IPS DF 6.9 (cell line): ENCODE measurements around the gene ANO7.

Experiments
- DNase-seq: peaks from one replicate; pipeline ENCODE4 v3.0.0-alpha.2; 2013; ENCODE audit warnings: low read depth, low spot score
- H3K27ac ChIP-seq: one replicate; pipeline ENCODE4 v1.5.1; 2013; ENCODE audit warnings: low read length, control low read depth
- H3K27me3 ChIP-seq: 2 replicates; pipeline ENCODE4 v1.6.1; 2013; ENCODE audit warnings: mild to moderate bottlenecking, low read length; ENCODE audit not compliant: control insufficient read depth, insufficient read depth
- H3K36me3 ChIP-seq: 2 replicates; pipeline ENCODE4 v1.6.1; 2013; ENCODE audit warnings: low read length; ENCODE audit not compliant: control insufficient read depth, insufficient read depth
- H3K4me1 ChIP-seq: 2 replicates; pipeline ENCODE4 v1.6.1; 2013; ENCODE audit warnings: low read length; ENCODE audit not compliant: control insufficient read depth, insufficient read depth
- H3K4me3 ChIP-seq: 2 replicates; pipeline ENCODE4 v1.5.1; 2013; ENCODE audit warnings: mild to moderate bottlenecking, low read length
- H3K9me3 ChIP-seq: 2 replicates; pipeline ENCODE4 v1.6.1; 2013; ENCODE audit warnings: low read length, inconsistent platforms; ENCODE audit not compliant: control insufficient read depth, insufficient read depth
- WGBS: extraction: QIAGEN DNeasy Blood & Tissue Kit; methylation state at CpG from one replicate; pipeline ENCODE4 v1.1.7; 2013; ENCODE audit warnings: mixed read lengths, missing lambda C conversion rate; ENCODE audit not compliant: insufficient read length, insufficient coverage; 5-methylcytosine and 5-hydroxymethylcytosine counted together

Gene ANO7

GRCh38 chr2:241201445-241202267, 13.2 kb downstream of the ANO7 start:
- no peak overlapping the region for H3K27ac ChIP-seq
- no peak for DNase-seq
- no CpG with 5 or more reads among the region's 24 CpGs for WGBS
- H3K4me3 ChIP-seq = no peak overlapping the region
- no peaks in the 10 kb centered on the region for H3K36me3 ChIP-seq
- no peaks in the 10 kb centered on the region for H3K27me3 ChIP-seq
- H3K4me1 ChIP-seq = no peaks in the 10 kb centered on the region
- no peaks in the 10 kb centered on the region for H3K9me3 ChIP-seq

GRCh38 chr2:241202268-241202585, 13.8 kb downstream of the ANO7 start:
- no peak for DNase-seq

GRCh38 chr2:241202681-241203080, 14.2 kb downstream of the ANO7 start:
- Histone ChIP-seq H3K36me3 (no peaks in the 10 kb centered on the region), H3K4me3 (no peak overlapping the region), H3K27me3 (no peaks in the 10 kb centered on the region), H3K4me1 (no peaks in the 10 kb centered on the region), H3K9me3 (no peaks in the 10 kb centered on the region), H3K27ac (no peak overlapping the region)
- no CpG with 5 or more reads among the region's 9 CpGs for WGBS
- DNase-seq = no peak

More at GRCh38 chr2:241202268-241202585, 13.8 kb downstream of the ANO7 start:
- Histone ChIP-seq H3K4me3 (no peak overlapping the region), H3K36me3 (no peaks in the 10 kb centered on the region), H3K27ac (no peak overlapping the region), H3K27me3 (no peaks in the 10 kb centered on the region), H3K9me3 (no peaks in the 10 kb centered on the region), H3K4me1 (no peaks in the 10 kb centered on the region)
- no CpG with 5 or more reads among the region's 15 CpGs for WGBS

- WGBS = no CpG with 5 or more reads among the region's 27 CpGs
- no peaks in the 10 kb centered on the region for H3K27me3 ChIP-seq
Observed at GRCh38 chr2:241203218-241204009, 14.9 kb downstream of the ANO7 start.

GRCh38 chr2:241204010-241204384, 15.5 kb downstream of the ANO7 start:
- H3K27ac ChIP-seq = no peak overlapping the region
- no CpG with 5 or more reads among the region's 10 CpGs for WGBS
- no peaks in the 10 kb centered on the region for H3K4me1 ChIP-seq
- no peak overlapping the region for H3K4me3 ChIP-seq
- H3K9me3 ChIP-seq = no peaks in the 10 kb centered on the region
- H3K27me3 ChIP-seq = no peaks in the 10 kb centered on the region
- no peaks in the 10 kb centered on the region for H3K36me3 ChIP-seq
- DNase-seq = no peak

More at GRCh38 chr2:241203218-241204009, 14.9 kb downstream of the ANO7 start:
- Histone ChIP-seq H3K36me3 (no peaks in the 10 kb centered on the region), H3K27ac (no peak overlapping the region), H3K4me1 (no peaks in the 10 kb centered on the region), H3K4me3 (no peak overlapping the region), H3K9me3 (no peaks in the 10 kb centered on the region)
- no peak for DNase-seq

- Histone ChIP-seq H3K9me3 (no peaks in the 10 kb centered on the region), H3K4me1 (no peaks in the 10 kb centered on the region), H3K27ac (no peak overlapping the region), H3K27me3 (no peaks in the 10 kb centered on the region), H3K4me3 (no peak overlapping the region), H3K36me3 (no peaks in the 10 kb centered on the region)
- WGBS = no CpG with 5 or more reads among the region's 4 CpGs
- DNase-seq = no peak
Observed at GRCh38 chr2:241204490-241204889, 16.0 kb downstream of the ANO7 start.

GRCh38 chr2:241205086-241205485, 16.6 kb downstream of the ANO7 start:
- H3K9me3 ChIP-seq = no peaks in the 10 kb centered on the region
- WGBS = no CpG with 5 or more reads among the region's 3 CpGs
- no peak overlapping the region for H3K27ac ChIP-seq
- no peaks in the 10 kb centered on the region for H3K4me1 ChIP-seq
- DNase-seq = no peak
- no peak overlapping the region for H3K4me3 ChIP-seq
- H3K27me3 ChIP-seq = no peaks in the 10 kb centered on the region
- no peaks in the 10 kb centered on the region for H3K36me3 ChIP-seq

- DNase-seq = no peak
- WGBS = no CpG with 5 or more reads among the region's 1 CpG
- Histone ChIP-seq H3K9me3 (no peaks in the 10 kb centered on the region), H3K4me1 (no peaks in the 10 kb centered on the region; the same call in 1 of the 2 replicates), H3K36me3 (no peaks in the 10 kb centered on the region), H3K4me3 (no peak overlapping the region), H3K27ac (no peak overlapping the region), H3K27me3 (no peaks in the 10 kb centered on the region)
Observed at GRCh38 chr2:241207151-241207550, 18.7 kb downstream of the ANO7 start.

- no peaks in the 10 kb centered on the region for H3K9me3 ChIP-seq
- H3K4me1 ChIP-seq = no peaks in the 10 kb centered on the region; the same call in 1 of the 2 replicates
- no peaks in the 10 kb centered on the region for H3K36me3 ChIP-seq
- H3K4me3 ChIP-seq = no peak overlapping the region
- no peak overlapping the region for H3K27ac ChIP-seq
- no peak for DNase-seq
- H3K27me3 ChIP-seq = no peaks in the 10 kb centered on the region
- no CpG with 5 or more reads among the region's 6 CpGs for WGBS
Observed at GRCh38 chr2:241207641-241208040, 19.2 kb downstream of the ANO7 start.

- WGBS = no CpG with 5 or more reads among the region's 6 CpGs
- Histone ChIP-seq H3K27me3 (no peaks in the 10 kb centered on the region), H3K9me3 (no peaks in the 10 kb centered on the region), H3K27ac (no peak overlapping the region), H3K4me1 (no peaks in the 10 kb centered on the region; the same call in 1 of the 2 replicates), H3K4me3 (no peak overlapping the region), H3K36me3 (no peaks in the 10 kb centered on the region)
- no peak for DNase-seq
Observed at GRCh38 chr2:241208058-241208457, 19.6 kb downstream of the ANO7 start.
